ENCODE results near the gene WDFY3.
"Not testable (repeated sequence)": the region's sequence is repeated elsewhere in the genome, so short reads cannot be mapped to it uniquely, and the experiment has no call there.

WDFY3 gene

DNA sequence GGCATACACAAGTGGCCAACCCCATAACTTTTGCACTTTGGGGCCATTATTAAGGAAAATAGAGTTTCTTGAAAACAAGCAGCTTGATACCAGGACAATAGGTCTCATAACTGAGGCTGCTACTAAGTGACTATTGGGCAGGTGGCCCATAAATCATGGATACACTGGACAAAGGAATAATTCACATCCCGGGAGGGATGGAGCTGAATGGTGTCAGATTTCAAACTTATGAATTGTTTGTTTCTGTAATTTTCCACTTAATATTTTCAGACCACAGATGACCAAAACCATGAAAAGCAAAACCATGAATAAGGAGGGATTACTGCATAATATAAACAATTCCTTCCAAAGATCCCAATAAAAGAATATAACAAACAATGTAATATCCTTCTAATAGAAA is 114.4 kb downstream of the WDFY3 start:
- no peak for DNase-seq

DNA sequence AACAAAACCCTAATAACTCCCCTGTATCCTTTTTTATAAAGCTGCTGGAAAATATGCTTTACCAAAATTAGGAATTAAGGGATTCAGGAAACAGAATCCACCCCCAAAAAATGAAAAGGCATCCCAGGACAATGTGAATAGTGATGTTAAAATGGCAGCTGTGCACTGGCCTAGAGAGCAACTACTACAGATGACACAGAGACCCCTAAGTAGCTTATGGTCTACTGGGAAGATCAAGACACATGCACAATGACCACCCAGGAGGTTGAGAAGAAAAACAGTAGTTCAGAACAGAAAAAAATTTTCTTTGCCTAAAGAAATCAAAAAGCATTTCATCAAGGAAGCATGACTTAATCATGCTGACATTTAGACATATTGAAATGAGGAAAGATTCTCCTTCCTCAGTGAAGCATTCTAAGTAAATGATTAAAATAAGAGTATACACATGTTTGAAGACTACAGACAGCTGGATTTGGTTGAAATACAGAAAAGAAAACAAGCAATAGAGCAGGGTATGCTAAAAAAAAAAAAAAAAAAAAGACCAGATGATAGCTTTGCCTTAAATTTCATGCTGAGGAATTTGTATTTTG is 117.3 kb downstream of the WDFY3 start:
- no peak for DNase-seq

DNA sequence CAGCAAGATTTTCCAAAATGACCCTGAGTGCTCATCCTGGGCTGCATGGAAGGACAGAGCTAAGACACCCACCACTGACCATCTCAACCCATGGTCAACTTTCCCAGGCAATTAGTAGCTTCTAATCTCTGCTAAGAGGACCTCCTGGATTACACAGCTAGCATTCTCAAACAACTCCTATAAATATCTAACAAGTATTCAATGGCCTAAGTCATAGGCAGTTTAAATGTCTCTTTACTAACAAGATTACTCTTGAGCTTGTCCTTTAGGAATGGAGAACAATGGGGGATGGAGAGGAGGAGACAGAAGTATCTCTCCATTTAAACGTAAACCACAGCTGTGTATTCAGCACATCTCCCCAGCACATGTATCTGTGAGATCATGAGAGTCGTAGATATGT is 118.1 kb downstream of the WDFY3 start:
- DNase-seq = no peak

DNA sequence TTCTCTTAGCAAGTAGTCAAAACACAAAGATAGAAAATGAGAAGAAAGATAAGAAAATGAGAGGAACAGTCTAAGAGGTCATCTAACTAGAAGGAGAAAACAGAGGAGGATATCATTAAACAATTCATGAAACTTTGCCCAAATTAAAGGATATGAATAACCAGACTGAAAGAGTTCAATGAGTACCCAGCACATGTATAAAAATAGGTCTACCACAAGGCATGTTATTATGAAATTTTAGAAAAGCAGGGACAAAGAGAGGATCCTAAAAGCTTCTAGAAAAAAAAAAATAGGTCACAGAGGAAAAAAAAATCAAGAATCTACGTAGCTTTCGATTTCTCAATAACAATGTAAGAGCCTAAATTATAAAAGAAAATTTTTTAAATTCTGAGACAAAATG is 118.5 kb downstream of the WDFY3 start:
- DNase-seq = no peak

DNA sequence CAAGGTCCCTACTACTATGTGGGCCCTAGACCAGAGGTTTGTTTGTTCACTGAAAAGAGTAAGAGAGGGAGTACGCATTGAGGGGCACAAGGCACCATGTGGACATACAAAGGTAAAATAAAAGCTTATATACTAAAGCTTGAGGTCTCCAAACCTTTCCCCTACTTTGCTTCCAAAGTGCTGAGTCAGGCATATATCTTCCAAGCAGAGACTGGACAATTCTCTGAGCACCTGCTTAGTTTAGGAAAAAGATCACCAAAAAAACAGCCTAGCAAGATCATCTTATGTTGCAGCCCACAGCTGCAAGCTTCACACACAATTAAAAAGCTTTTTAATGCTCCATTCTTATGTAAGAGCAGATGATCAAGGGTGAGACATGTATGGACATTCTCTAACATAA is 119.5 kb downstream of the WDFY3 start:
- DNase-seq = no peak

DNA sequence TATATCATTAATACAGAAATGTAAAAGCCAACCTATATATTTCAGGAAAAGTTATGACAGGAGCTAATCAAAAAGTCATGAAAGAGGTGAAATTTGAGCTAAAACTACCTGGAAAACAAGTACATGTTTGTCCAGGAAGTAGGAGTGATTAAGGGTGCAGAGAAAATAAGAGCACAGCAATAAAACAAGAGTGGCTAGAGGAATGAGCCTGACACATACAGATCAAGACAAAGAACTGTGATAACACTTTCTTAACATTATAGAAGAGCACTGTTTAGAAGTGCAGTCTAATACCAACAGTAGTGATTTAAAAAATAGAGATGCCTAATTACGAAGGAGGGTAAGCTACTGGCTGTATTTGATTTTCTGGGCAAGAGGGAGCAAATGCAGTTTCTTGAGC is 125.1 kb downstream of the WDFY3 start:
- DNase-seq = no peak

DNA sequence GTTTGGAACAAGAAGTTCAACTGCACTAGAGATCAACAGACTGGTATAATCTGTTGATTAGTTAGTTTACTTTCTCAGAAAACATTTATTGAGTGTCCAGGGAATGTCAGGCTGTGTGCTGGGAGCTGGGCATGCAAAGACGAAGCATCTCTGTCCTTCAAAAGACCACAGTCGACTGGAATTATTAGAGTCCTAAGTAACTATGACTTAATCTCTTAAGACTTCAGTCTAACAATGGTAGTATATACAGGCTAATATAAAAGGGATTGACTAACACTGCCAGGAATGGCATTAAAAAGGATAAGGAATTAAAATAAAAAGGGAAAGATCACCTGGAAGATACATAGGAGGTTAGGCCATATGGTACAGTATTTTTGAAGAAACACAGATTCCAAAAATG is 128.7 kb downstream of the WDFY3 start:
- no peak for DNase-seq

DNA sequence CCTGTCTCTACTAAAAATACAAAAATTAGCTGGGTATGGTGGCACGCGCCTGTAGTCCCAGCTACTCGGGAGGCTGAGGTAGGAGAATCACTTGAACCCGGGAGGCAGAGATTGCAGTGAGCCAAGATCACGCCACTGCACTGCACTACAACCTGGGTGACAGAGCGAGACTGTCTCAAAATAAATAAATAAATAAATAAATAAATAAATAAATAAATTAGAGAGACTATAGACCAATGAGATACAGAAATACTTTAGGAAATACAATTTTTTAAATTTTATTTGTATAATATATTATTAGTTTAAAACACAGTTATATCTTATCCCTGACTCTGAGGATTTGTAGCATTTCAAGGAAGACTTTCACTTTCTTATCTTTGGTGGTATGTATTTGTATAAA is 136.9 kb downstream of the WDFY3 start:
- DNase-seq = not testable (repeated sequence)

DNA sequence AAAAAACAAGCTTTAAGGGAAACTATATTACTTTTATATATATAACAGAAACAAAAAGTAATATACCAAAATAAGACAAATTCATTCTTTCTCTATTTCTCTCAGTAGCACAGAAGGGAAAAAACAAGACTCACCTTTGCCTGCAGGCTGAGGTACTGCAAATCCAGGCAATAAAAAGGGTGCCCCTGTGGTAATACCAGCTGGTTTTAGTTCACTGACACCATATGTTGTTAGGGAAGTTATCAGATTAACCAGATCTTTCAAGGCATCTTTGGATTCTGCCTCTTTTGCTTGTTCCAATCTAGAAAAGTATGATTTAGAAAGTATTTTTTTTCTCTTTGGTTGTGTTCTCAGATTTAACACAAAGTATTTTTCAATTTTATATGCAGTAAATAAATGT is 139.8 kb downstream of the WDFY3 start:
- DNase-seq = no peak

DNA sequence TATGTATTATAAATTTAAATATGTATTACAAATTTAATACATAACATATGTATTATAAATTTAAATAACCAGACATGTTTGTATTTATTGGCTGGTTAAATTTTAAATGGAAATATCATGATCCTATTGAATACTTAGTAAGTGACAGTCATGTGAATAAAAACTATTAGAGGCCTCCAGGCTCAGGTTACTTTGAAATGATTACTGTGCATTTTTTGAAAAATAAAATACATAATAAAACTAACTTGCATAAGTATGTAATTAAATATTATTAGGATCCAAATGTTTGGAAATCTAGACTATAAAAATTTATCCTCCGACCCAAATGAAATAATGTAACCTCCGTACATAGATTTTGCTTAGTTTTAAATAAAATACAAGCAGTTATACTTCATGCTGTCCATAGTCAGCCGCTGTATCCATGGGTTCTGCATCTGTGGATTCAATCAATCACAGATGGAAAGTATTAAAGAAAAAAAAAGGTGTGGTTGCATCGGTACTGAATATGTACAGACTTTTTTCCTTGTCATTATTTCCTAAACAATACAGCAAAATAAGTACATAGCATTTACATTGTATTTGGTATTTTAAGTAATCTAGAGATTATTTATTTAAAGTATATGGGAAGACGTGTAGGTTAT is 140.7 kb downstream of the WDFY3 start:
- no peak for DNase-seq

DNA sequence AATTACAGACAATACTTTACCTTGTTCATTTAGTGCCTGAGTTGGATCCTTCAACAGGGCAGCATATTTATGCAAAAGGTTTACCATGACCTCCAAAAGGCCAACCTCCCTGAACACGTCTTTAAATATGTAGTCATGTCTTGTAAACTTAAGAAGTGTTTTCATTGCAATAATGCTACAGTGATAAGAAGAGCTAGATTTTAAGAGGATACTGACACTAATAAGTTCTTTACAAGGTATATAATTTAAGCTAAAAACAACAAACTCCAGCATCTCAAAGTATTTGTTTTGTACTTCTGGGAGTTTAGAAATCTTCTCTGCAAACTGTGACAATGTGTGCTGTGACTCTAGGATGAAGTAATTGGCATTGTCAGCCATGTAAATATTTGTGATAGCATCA is 145.4 kb downstream of the WDFY3 start:
- no peak for DNase-seq

DNA sequence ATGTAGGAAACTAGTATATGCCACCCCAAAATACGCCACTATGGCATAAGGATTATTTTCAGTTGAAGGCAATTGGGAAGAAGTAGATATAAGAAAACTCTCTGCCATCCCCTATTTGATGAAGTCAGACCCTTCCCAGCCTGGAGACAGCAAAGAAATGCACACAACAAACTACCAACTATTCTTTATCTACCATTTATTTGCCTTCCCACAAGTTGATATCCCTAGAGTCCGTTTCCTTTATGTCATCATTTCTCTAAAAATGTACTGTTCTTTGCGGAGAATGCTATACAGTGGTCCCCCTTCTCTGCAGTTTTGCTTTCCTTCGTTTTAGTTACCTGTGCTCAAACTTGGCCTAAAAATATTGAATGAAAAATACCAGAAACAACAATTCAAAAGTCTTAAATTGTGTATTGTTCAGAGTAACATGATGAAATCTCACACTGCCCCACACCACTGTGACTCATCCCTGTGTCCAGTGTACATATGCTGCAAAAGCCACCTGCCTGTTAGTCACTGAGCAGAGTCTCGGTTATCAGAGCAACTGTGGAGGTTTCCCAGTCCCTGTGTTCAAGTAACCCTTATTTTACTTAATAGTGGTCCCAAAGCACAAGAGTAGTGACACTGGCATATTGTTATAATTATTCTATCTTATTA is 152.3 kb downstream of the WDFY3 start:
- DNase-seq = no peak

DNA sequence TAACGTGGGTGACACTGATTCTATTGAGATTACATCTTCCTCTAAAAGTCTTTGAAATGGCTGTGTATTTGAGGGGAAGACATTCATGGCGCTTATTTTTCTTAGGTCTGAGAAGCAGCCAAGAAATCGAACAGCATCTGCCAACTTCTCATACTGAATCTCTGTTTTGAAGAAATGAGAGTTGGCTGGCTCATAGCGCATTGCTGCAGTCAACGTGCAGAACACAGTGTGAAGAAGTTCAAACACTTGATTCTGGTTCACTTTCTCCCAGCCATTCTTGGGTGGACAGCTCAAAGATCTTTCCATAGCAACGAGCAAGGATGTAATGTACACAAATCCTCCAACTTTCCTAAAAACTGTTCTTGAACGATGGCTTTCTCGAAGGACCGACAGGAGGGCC is 156.5 kb downstream of the WDFY3 start:
- no peak for DNase-seq

DNA sequence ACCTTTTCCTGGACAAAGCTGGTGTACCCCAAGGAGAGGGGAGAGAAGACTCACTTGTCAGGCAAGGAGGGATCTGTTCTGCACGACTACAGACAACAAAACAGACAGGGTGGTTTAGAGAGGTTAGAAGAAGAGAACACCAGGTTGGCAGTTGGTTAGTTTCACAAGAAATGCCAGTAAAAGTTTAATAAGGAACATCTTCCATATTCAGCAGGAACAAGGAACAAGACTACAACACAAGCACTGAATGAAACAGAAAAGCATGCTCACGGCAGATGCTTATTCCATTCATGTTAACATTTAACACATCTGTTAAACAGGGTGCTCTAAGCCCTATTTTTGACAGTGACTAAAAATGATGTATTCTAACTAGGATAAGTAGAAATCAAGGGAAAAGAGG is 158.2 kb downstream of the WDFY3 start:
- no peak for DNase-seq

DNA sequence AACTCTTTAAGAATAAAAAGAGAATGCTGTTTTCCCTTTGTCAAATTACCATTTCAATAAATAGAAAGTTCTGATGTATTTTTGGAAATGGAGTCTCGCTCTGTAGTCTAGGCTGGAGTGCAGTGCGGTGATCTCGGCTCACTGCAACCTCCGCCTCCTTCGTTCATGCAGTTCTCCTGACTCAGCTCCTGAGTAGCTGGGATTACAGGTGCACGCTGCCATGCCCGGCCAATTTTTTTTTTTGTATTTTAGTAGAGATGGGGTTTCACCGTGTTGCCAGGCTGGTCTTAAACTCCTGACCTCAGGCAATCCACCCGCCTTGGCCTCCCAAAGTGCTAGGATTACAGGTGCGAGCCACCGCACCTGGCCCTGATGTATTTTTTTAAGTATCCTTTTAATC is 159.9 kb downstream of the WDFY3 start:
- DNase-seq = not testable (repeated sequence)

DNA sequence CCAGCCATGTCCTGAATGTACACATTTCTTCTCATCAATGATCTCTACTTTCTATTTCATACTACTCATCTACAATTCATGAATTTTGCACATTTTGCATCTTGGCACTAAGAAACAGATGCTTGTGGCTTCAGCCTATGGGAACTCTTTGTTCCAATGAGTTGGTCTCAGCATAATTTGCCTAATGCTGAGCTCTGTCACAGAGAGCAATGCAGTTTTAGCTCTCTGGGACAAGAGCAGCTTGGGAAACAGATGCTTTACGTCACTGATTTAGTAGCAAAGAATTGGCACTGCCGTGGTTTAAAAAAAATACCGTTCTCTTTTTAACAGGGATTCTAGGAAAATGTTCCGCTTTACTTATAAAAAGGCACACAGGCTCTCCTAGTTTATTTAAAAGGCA is 162.4 kb downstream of the WDFY3 start:
- DNase-seq = no peak

DNA sequence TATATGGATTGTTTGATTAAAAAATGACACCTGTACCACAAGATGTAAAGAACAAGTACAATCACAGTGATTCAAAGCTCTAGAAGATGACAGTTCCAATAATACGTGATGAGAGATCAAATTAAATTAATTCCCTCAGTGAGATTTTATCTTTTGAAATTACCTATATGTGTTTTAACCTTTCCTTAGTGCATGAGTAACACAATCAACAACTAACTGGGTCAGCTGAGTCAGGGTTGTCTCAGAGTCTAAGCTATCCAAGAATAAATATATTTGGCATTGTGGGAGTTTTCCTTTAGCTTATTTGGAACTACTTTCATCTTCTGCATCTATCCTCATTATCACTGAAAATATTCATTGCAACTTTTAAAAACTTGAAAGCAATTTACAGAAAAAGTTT is 162.8 kb downstream of the WDFY3 start:
- DNase-seq = no peak

DNA sequence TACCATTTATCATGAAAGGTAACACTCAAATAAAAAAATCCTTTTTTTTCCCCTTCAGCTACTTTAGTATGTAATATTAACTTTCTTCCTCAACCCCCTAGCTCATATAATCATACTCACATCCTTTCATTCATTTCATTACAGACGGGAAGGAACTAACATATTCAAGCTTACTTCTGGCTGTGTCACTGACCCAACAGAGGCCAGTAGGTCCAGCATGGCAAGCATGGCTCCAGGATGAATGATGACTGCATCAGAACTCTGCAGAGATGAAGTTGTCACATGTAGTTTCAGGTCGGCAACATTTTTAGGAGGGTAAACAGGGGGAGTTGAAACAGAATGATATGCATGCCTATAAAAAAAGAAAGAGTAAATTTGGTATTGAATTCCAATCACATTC is 163.4 kb downstream of the WDFY3 start:
- DNase-seq = no peak

DNA sequence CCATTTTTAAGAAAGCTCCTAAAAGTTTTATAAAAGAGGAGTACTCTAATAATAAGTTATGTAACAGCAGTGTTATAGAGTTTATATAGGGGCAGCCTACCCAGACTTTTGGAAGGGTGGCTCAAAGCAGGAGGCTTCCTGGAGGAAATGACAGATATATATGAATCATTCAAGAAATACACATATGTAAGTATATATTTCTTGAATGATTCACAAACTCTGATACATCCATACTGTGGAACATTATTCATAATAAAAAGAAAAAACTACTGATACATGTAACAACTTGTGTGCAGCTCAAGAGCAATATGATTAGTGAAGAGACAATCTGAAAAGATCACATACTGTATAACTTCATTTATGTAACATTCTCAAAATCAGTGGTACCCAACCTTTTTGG is 166.2 kb downstream of the WDFY3 start:
- no peak for DNase-seq

DNA sequence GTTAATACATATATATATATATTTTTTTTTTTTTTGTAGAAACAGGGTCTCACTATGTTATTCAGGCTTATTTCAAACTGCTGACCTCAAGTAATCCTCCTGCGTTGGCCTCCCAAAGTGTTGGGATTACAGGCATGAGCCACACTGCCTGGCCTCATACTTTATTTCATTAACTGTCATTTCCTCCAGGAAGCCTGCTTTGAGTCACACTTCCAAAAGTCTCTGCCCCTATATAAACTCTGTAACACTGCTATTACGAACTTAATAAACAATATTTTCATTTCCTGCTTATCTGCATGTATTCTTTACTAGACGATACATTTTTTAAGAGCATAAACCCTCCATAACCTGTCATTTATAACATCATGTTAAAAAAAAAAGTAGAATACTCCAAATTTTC is 167.2 kb downstream of the WDFY3 start:
- no peak for DNase-seq

DNA sequence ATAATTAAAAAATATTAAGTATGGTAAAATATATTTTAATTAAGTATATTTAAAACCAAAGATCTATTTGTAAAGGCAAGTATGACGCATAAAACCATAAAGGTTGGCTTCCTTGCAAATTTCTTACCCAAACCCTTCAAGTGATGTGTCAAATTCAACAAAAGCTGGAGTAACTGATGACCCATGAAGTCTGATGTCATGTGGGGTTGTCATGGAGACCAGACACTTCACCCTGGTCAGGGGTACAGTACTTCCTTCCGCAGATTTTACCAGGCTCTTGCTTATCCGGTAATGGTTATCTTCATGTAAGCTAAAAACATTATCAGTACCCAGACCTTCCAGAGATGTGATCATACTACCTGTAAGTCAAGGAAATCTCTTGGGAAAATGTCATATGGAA is 170.1 kb downstream of the WDFY3 start:
- DNase-seq = no peak

DNA sequence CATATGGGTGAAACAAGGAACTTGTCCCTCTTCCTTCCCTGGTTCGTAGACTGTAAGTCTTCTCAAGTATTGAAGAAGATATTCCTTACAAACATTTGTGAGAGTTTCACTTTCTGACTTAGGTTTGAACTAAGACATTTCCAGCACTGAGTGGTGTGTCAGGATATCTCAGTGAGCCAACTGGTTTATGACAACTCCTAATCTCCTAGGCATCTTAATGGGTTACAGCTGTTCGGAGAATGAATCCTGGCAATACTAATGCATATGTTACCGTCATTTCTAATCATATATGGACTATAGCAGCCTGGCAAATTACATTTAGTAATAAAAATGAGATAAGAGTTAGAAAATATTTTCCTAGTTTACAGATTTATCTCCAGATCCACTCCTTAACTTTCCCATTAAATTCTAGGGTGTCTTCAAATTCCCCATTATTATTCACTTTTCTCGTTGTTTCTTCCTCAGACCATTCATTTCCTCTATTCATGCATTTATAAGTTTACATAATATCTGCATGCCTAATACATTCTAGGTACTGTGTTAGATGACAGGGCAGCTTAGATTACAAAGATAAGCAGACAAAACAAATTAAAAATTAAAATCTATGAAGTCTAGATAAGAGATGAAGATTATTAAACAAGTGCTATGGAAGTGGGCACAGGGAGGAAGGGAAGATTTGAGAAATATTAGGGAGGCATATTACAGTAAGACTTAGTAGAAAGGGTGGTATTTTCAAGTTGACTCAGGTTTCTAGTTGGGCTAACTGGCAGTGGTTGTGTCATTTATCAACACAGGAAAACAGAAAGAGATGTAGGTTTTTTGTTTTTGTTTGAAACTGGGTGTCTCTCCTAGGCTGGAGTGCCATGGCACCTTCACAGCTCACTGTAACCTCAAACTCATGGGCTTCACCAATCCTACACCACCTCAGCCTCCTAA is 173.9 kb downstream of the WDFY3 start:
- DNase-seq = no peak

DNA sequence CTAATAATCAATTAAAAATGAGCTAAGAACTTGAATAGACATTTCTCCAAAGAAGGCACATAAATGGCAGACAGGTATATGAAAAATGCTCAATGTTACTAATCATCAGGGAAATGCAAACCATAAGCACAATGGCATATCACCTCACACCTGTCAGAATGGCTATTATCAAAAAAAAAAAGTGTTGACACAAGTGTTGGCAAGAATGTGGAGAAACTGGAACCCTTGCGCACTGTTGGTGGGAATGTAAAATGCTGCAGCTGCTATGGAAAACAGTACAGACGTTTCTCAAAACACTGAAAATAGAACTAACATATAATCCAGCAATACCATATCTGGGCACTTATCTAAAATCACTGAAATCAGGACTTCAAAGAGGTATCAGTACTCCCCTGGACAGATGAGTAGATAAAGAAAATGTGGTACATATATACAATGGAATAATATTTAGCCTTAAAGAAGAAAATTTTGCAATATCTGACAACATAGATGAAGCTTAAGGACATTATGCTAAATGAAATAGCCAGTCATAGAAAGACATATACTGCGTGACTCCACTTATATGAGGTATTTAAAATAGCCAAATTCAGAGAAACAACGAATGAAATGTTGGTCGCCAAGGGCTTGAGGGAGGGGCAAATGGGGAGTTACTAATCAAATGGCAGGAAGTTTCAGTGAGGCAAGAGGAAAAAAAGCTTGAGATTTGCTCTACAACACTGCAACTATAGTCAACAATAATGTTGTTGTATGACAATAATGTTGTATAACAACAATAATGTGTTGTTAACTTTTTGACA is 175.5 kb downstream of the WDFY3 start:
- DNase-seq = no peak

Data from stimulated activated CD4-positive, alpha-beta T cell treated with anti-CD3 and anti-CD28 coated beads, Interleukin-4, amount 100 ng/mL, for 24 hours (primary cell).